Endodermal cell (in vitro differentiated cells): ENCODE measurements around the gene RPL22L1. TPM values are rescaled to one million over a fixed set of nuclear protein-coding genes. Genes with fewer than 3 reads are reported as not detected.

Experiments
- DNase-seq: peaks from one replicate; pipeline ENCODE4 v3.0.0-alpha.2; 2017
- H3K27ac ChIP-seq: 2 replicates; pipeline ENCODE4 v1.5.1; 2013; ENCODE audit warnings: mild to moderate bottlenecking, low read depth, low read length, moderate library complexity
- H3K27me3 ChIP-seq: 2 replicates; pipeline ENCODE4 v1.6.1; 2013; ENCODE audit warnings: mild to moderate bottlenecking, low read length, moderate library complexity; ENCODE audit not compliant: insufficient read depth, control insufficient read depth, poor library complexity, severe bottlenecking
- H3K36me3 ChIP-seq: 2 replicates; pipeline ENCODE4 v1.7.0; 2013; ENCODE audit warnings: mild to moderate bottlenecking, low read length, moderate library complexity; ENCODE audit not compliant: control insufficient read depth, insufficient read depth
- H3K4me1 ChIP-seq: one replicate; pipeline ENCODE4 v1.7.0; 2013; ENCODE audit warnings: low read length; ENCODE audit not compliant: control insufficient read depth, insufficient read depth
- H3K4me3 ChIP-seq: 2 replicates; pipeline ENCODE4 v1.5.1; 2013; ENCODE audit warnings: mild to moderate bottlenecking, low read length, moderate library complexity
- H3K9ac ChIP-seq: 2 replicates; pipeline ENCODE4 v1.6.1; 2013; ENCODE audit warnings: mild to moderate bottlenecking, low read length, moderate library complexity; ENCODE audit not compliant: poor library complexity, severe bottlenecking; ENCODE audit errors: extremely low read depth
- H3K9me3 ChIP-seq: 2 replicates; pipeline ENCODE4 v1.6.1; 2013; ENCODE audit warnings: mild to moderate bottlenecking, low read length, moderate library complexity; ENCODE audit not compliant: control insufficient read depth
- H3K27ac Mint-ChIP-seq: 2 replicates; pipeline ENCODE4 v1.8.0; 2020; ENCODE audit warnings: mixed read lengths
- H3K27me3 Mint-ChIP-seq: 2 replicates; pipeline ENCODE4 v1.8.0; 2021; ENCODE audit warnings: mild to moderate bottlenecking, mixed read lengths; ENCODE audit not compliant: insufficient read depth
- H3K36me3 Mint-ChIP-seq: 2 replicates; pipeline ENCODE4 v1.8.0; 2020; ENCODE audit warnings: low read depth, mixed read lengths
- H3K4me1 Mint-ChIP-seq: 2 replicates; pipeline ENCODE4 v1.8.0; 2020; ENCODE audit warnings: mixed read lengths
- H3K4me3 Mint-ChIP-seq: 2 replicates; pipeline ENCODE4 v1.8.0; 2020; ENCODE audit warnings: mild to moderate bottlenecking, moderate library complexity, mixed read lengths
- H3K9me3 Mint-ChIP-seq: 2 replicates; pipeline ENCODE4 v1.8.0; 2020; ENCODE audit warnings: mild to moderate bottlenecking, mixed read lengths
- WGBS, 2 experiments: methylation state at CpG; one replicate each; pipeline versions ENCODE4 v1.1.5 to v1.1.7; 2013; ENCODE audit warnings: missing lambda C conversion rate in 2 of 2, mixed read lengths in 1 of 2; ENCODE audit not compliant: insufficient coverage in 1 of 2, insufficient read length in 1 of 2; 5-methylcytosine and 5-hydroxymethylcytosine counted together
- total RNA-seq, 2 donors: library from RNA; stranded (reverse); fragmentation: NEBNext Ultra II Directional in 1 of 2; extraction: Animal tissue kit (Norgen Biotek cat#: 25700) in 1 of 2; gene quantifications; 2 replicates in 1 of 2; 3 replicates in 1 of 2; pipeline ENCODE4 v1.2.1, GENCODE V29; 2021
- TF ChIP-seq, protein P1 (sequence below): fragments of 200-600 bp; sonication (generic); conservative IDR thresholded peaks from 2 replicates; pipeline ENCODE4 v1.5.0; 2021; ENCODE audit warnings: antibody characterized with exemption, mild to moderate bottlenecking

The RPL22L1 gene
- total RNA-seq, 2 donors from 2014 or later: 98.0 to 119 TPM

DNA sequence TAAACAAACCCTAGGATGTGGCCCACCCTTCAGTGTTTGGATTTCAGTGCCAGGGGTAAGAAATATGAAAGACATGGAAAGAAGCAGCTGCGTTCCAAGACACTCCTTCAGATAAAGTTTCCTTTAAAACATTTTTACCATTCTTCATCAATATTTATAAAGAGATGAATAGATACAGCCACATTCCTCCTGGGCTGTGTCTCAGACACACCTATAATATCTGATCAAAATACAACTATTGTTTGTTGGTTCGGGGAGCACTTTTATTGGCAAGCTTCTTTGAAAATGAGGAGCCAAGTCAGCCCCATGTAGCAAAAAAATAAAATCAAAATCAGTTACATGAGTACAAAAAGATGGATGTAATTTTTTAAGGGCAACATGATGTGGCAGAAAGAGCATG is 53.2 kb downstream of the RPL22L1 start:
- H3K27me3 Mint-ChIP-seq: no peaks in the 10 kb centered on the region

DNA sequence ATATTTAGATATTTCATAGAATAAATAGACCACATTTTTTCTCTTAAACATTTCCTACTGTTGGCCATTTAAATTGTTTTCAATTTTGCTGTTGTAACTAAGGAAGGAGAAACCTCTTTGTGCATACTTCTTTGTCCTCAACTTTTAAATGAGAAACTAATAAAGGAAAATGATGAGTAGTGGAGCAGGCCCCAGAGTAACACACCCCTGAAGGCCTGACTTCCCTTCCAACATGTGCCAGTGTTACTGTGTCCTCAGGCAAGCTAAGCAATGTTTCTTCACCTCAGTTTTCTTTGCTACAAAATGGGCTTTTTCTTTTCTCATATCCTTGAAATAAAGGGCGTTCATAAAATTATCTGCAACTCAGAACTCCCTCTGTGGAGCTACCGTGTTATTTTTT is 53.7 kb downstream of the RPL22L1 start:
- no peak overlapping the region for H3K4me3 Mint-ChIP-seq
- H3K27ac Mint-ChIP-seq: peak overlapping the region; percentile 12
- TF ChIP-seq, protein P1, sequence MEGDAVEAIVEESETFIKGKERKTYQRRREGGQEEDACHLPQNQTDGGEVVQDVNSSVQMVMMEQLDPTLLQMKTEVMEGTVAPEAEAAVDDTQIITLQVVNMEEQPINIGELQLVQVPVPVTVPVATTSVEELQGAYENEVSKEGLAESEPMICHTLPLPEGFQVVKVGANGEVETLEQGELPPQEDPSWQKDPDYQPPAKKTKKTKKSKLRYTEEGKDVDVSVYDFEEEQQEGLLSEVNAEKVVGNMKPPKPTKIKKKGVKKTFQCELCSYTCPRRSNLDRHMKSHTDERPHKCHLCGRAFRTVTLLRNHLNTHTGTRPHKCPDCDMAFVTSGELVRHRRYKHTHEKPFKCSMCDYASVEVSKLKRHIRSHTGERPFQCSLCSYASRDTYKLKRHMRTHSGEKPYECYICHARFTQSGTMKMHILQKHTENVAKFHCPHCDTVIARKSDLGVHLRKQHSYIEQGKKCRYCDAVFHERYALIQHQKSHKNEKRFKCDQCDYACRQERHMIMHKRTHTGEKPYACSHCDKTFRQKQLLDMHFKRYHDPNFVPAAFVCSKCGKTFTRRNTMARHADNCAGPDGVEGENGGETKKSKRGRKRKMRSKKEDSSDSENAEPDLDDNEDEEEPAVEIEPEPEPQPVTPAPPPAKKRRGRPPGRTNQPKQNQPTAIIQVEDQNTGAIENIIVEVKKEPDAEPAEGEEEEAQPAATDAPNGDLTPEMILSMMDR: no peak
- Histone ChIP-seq H3K4me3 (no peak overlapping the region), H3K27me3 (peaks cover 6% of the 10 kb centered on the region), H3K27ac (no peak overlapping the region), H3K9ac (no peak overlapping the region), H3K9me3 (no peaks in the 10 kb centered on the region), H3K4me1 (peaks cover 25% of the 10 kb centered on the region), H3K36me3 (no peaks in the 10 kb centered on the region)
- no peaks in the 10 kb centered on the region for H3K36me3 Mint-ChIP-seq
- no peaks in the 10 kb centered on the region for H3K27me3 Mint-ChIP-seq
- DNase-seq: no peak
- H3K4me1 Mint-ChIP-seq: peaks cover 96% of the 10 kb centered on the region
- no peaks in the 10 kb centered on the region for H3K9me3 Mint-ChIP-seq
- WGBS, 2 experiments: 86 to 94% methylated on average over 2 of the region's 2 CpGs

More for the DNA sequence above, 53.2 kb downstream of the RPL22L1 start:
- no peaks in the 10 kb centered on the region for H3K36me3 ChIP-seq
- H3K4me3 ChIP-seq: no peak overlapping the region
- Mint-ChIP-seq H3K4me3 (no peak overlapping the region), H3K36me3 (no peaks in the 10 kb centered on the region), H3K27ac (peak overlapping the region; percentile 95), H3K9me3 (peaks cover 3% of the 10 kb centered on the region), H3K4me1 (peaks cover 96% of the 10 kb centered on the region)
- 97% methylated on average over 2 of the region's 2 CpGs; no CpG with 5 or more reads in 1 of the 2 experiments for WGBS, 2 experiments
- H3K9ac ChIP-seq: no peak overlapping the region
- no peaks in the 10 kb centered on the region for H3K9me3 ChIP-seq
- no peak for DNase-seq
- peaks cover 25% of the 10 kb centered on the region for H3K4me1 ChIP-seq
- peaks cover 6% of the 10 kb centered on the region for H3K27me3 ChIP-seq
- TF ChIP-seq, protein P1: no peak
- H3K27ac ChIP-seq: no peak overlapping the region

DNA sequence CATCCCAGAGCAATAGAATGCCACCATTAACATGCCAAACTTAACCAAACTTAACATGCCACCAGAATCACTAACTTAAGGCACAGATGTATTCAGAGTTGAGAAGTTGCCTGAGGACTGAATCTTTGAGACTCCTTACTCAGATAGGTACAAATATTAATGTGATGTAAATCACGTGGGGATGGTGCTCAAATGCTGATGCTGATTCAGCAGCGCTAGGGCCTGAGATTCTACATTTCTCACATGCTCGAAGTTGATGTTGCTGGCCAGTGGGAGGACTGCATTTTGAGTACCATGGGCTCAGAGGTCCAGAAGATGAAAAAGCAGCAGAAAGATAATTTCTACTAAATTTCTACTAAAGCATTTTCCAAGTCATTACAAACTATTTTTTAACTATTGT is 54.1 kb downstream of the RPL22L1 start:
- Histone ChIP-seq H3K4me3 (no peak overlapping the region), H3K9ac (no peak overlapping the region), H3K9me3 (no peaks in the 10 kb centered on the region), H3K27ac (no peak overlapping the region), H3K36me3 (no peaks in the 10 kb centered on the region), H3K27me3 (peaks cover 6% of the 10 kb centered on the region), H3K4me1 (peaks cover 25% of the 10 kb centered on the region)
- Mint-ChIP-seq H3K4me3 (no peak overlapping the region), H3K4me1 (peaks cover 96% of the 10 kb centered on the region), H3K9me3 (no peaks in the 10 kb centered on the region), H3K27ac (no peak overlapping the region), H3K27me3 (no peaks in the 10 kb centered on the region), H3K36me3 (no peaks in the 10 kb centered on the region)
- 74 to 80% methylated on average over 3 of the region's 3 CpGs for WGBS, 2 experiments
- TF ChIP-seq, protein P1: no peak
- DNase-seq: no peak
